GM10847 (cell line): ENCODE results near the gene CHCHD6.

Source experiments
- POLR2A ChIP-seq: IDR thresholded peaks from 2 replicates; pipeline ENCODE4 v1.6.1; 2011; ENCODE audit not compliant: insufficient read length; ENCODE audit errors: extremely low read depth

The CHCHD6 gene

DNA sequence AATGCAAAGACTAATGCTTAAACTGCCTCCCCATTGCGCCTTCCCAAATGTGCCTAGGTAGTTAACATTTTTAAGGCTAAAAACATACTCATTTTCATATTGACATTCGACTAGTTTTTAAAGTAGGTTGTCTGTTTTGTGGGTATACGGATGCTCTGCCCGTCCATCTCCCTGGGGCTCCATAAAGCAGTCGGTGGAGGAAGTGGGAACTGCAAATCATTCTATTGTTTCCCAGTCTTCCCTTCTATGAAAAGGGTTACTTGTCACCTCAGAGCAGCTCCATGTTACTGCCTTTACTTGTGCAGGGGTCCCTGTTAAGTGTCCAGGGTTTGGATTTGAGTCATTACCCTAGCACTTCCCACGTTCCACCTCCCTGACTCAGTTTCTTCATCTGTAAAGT, 10.9 kb downstream of the CHCHD6 start:
- TF ChIP-seq POLR2A = no peak

DNA sequence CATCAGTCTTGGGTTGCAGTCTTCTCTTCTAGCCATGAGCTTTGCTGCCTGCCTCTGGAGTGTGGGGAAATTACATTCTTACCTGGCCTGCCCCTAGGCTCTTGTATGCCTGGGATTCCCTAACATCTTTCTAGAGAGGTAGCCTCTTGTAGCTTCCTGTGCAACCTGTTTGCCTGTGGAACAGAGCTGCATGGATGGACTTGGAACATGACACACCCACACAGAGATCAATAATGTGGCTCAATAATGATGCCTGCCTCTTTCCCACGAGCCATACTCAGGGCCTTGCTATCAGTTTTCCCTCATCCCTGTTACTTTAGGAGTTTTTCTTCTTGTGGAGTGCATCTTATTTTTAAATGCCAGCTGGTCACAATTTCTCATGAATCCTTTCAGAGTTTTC, 11.4 kb downstream of the CHCHD6 start:
- no peak for TF ChIP-seq POLR2A

DNA sequence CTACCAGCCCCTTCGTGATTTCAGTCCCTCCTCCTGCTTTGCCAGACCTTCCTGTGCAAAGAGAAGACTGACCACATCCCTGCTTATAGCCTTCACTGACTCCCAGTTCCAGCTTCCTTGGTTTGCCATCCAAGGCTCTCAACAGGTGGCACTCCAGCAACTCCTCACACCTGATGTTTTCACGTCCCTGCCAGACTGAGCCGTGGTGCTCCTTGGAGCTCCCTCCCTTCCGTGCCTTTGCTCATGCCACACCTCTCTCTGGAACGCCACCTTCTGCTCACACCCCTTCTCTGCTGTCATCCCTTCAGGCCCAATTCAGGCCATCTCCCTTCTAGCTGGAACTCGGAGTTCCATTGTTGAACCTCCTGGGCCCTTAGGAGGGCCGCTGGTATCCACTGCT, 12.0 kb downstream of the CHCHD6 start:
- no peak for TF ChIP-seq POLR2A

DNA sequence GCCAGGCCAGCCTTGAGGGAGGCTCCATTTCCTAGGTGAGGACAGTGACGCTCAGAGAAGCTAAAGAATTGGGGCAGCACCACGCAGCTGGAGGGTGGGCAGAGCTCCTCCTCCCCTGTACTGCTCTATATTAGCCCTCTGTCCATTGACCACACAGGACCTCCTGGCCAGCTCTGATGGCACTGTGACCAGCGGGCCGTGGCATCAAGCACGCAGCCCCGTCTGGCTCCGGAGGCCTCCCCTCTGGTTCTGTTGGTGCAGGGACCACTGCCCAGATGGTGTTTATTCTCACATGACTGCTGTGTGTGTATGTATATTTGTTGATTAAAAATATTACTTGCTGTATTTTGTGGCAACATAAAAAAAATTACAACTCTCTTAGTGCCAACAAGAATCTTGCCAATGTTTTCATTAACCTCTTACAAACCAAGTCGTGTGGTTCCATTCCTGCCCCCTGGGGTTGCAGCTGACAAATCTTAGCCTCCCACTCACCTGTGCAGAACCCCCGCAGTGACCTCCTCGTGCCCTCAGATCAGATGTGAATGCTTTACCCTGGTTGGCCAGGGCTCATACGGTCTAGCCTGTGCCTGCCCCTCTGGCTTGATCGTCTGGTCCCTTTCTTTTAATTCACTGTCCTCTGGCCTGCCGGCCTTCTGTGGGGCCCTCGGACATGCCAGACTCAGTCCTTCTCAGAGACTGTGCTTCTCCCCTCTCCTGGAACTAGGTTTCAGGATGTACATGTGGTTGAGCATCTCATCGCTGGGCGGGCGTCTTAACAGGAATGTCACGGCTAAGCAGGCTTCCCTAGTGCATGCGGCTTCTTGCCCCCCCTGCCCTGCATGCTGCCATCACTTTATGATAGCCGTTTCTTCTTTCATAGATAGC, 14.8 kb downstream of the CHCHD6 start:
- no peak for TF ChIP-seq POLR2A

DNA sequence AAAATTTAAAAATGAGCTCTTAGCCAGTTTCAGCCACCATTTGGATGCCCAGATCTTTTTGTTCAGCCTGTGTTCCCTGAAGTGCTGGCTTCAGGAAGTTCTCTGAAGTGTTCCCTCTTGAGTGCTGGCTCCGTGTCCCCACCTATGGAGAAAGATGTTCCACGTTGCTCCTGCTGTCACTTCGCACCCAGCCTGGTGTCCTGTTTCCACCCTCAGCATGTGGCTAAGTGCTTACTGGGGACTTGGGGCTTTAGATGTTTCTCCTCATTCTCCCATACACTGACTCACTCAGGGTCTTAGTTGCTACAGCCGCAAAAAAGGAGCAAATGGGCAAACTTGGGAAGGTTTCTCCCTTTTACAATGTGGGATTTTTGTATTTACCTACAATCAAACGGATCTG, 16.6 kb downstream of the CHCHD6 start:
- TF ChIP-seq POLR2A = no peak

DNA sequence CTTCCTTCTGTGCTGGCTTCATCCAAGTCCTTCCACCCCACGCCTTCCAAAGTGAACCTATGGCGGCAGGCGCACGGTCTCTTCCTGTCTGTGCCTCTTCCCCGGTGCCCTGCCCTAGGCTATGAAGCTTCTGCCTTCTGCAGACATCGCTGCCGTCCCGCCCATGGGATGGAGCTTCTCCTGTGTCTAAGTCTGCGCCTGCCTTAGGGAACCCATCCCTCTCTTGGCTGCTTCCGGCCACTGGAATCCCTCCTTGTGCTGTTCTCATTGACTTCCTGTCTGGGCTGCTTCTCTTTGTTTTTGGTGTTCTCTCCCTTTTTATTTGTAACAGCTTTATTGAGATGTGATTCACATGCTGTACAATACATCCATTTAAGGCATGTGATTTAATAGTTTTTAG, 17.2 kb downstream of the CHCHD6 start:
- no peak for TF ChIP-seq POLR2A

DNA sequence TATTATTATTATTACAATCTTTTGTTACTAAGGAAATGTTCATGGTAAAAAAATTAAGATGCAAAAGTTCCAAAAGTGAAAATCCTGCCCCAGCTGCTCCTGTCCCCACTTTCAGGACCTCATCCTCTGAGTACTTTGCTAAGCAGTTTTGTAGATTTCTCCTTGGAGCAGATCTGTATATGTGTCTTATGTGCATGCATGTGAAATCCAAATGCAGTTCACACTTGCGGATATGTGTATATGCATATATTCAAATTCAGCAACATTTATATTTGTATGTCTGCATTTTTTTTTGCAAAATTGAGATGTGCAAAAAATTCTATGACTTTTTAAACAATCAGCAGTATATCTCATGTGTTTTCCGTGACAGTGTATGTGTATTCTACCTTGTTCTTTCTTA, 19.2 kb downstream of the CHCHD6 start:
- no peak for TF ChIP-seq POLR2A

DNA sequence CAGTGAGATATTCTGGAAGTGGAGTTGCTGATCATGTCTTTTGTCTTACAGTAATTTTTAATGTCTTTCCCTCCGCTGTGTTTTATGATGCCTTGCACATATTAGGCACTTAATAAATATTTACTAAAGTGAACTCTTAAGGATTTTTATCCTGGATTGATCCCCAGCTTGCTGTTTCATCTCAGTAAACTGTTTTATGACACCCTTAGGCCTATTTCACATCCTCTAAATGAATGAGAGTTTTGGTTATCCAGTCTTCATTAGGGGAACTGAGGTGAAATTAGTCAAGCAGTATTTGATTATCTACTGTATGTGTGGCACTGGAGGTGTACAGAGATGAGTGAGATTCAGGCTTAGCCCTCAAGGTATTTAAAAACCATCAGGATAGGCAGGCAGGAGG, 19.8 kb downstream of the CHCHD6 start:
- no peak for TF ChIP-seq POLR2A

DNA sequence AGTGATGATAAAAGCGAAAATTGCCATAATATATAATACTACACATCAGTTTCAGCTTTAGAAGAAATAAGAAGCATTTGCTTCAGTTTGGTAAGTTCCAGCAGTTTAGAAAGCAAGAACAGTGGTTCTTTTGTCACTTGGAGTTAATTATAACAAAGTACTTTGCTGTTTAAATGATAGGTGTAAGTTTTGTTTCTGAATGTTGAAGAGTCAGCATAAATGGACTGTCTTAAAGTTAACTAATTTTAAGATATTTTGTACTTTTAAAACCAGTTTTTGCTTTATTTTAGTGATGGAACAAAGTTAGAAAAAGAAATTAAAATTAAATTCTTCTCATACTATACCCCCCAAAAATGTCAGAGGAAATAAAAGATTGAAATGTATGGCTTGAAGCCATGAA, 24.6 kb downstream of the CHCHD6 start:
- no peak for TF ChIP-seq POLR2A

DNA sequence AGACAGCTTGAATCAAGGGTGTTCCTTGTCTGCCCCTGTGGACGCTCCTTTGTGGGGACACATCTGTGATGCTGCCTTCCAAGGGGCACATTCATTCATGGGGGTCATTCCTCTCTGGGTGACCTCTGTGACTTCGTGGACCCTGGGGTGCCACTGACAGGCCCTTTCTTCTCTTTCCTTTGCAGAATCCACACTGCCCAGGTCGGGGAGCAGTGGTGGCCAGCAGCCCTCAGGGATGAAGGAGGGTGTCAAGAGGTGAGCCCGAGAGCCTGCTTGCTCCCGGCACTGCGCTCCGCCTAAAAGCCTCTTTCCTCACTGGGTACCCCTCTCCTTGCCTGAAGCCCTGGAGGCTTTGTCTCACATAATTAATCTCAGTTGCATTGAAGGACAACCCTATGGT, 26.3 kb downstream of the CHCHD6 start:
- no peak for TF ChIP-seq POLR2A

DNA sequence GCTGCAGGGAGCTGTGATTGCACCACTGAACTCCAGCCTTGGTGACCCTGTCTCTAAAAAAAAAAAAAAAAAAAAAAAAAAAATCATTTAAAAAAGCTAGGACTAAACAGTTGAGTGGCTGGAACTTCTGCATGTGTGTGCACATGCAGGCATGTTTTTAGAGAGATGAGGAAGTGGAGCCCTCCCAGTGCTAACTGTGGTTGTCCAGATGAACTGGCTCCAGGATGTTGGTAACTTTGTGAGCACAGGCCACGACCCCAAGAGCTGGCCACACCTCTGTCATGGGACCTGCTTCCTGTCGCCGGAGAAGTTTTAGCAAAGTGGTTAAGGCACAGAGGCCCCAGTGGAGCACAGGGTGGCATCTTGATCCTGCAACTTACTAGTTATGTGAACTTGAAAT, 27.0 kb downstream of the CHCHD6 start:
- TF ChIP-seq POLR2A = no peak

DNA sequence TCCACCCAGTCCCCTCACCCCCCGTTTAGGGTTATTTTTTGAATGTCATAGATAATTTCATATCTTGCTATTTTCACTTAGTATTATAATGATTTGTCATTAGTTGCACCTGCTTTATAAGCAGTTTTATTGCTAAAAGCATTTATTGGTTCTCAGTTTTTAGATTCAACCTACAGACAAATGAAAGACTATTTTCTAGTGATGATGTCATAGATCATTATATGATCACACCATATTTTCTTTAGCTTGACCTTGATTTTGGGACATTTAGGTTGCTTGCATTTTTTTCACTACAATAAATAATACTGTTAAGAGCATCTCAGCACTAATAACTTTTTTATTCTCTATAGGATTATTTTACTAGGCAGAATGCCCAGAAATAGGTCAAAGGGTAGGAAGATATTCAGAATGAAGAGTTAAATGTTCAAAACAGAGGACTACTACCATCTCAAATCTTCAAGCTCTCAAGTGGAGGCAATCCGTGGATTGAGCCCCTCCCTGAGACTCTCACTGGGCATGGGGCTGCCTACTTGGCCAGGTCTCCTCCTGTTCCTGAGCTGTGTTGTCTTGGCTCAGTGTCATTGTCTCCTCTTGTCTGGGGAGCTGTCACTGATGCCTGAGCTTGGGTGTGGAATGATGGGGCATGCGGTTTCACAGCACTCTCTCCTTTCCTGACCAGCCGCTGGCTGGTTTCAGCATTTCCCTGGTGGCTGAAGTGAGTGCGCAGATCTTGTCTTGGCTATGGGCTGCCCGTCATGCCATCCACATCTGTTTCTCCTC, 28.4 kb downstream of the CHCHD6 start:
- no peak for TF ChIP-seq POLR2A

DNA sequence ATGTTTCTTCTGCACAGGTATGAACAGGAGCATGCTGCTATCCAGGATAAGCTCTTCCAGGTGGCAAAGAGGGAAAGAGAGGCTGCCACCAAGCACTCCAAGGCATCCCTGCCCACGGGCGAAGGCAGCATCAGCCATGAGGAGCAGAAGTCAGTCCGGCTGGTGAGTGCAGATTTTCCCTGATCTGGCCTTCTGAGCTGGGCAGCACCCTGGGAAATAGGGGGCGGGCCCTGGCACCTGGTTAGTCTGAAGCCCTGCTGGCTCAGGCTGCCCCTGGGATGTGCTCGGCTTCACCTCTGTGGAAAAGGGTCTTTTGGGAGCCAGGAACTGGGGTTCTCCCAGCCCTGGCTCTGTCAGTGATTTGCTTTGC, 29.0 kb downstream of the CHCHD6 start:
- TF ChIP-seq POLR2A = no peak

DNA sequence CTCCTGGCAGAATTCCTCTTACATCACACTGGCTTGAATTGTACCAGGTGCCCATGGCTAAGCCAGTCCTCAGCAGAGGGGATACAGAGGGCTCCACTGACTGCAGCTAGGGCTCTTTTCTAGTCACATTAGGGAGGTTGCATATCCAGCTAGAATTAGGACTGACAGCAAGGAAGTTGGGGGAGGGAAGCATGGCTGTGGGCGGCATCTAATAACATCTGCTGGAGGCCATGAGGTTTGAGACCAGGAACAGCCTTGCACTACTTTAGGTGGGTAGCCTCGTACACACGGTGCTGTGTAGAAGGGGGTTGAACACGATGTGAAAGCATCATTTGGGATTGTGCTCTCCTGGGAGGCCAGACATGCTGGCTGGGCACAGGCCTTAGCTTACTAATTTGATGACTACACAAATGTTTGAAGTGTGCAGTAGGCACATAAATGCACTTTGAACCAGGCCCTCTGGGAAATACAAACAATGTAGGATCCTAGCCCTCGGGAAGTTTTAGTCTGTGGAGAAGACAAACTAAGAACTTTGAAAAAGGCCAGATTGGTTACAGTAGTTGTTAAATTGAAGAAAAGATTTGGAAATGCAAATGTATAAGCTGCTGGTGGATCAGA, 30.2 kb downstream of the CHCHD6 start:
- no peak for TF ChIP-seq POLR2A

DNA sequence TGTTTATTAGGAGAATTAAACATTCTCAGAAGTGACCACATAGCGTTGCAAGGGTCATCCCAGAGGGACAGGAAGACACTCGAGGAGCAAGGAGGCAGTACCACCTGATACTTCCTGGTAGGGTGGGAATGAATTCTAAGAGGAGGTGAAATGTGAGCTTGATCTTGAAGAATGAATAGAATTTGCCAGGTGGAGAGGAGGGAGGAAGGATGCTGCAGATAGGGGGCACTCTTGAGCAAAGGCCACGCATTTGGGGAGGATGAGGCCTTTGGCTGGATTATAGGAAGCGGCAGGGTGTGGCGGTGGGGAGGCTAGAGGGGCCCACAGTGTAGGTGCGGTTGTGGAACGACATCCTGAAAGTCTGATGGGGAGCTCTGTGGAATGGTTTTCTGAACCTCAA, 33.5 kb downstream of the CHCHD6 start:
- TF ChIP-seq POLR2A = no peak

DNA sequence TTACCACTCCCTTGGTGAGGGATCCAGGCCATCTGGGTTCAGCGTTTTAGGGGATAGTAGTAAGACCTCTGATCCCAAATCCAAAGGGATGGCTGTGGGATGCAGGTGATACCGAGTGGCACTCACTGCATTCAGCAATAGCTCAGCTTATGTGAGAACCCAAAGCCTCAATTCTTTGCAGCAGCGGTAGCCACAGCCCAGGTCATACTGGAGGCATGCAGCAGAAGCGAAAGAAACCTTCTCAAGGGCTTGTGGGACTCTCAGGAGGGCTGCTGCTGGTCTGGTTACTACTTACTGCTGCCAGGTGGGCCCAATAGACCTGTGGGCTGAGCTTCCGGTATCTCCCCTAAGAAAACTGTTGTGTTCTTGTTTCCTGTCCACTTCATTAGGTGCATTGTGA, 38.0 kb downstream of the CHCHD6 start:
- TF ChIP-seq POLR2A = no peak
